ENCODE results near the gene NECAB3.

DNA sequence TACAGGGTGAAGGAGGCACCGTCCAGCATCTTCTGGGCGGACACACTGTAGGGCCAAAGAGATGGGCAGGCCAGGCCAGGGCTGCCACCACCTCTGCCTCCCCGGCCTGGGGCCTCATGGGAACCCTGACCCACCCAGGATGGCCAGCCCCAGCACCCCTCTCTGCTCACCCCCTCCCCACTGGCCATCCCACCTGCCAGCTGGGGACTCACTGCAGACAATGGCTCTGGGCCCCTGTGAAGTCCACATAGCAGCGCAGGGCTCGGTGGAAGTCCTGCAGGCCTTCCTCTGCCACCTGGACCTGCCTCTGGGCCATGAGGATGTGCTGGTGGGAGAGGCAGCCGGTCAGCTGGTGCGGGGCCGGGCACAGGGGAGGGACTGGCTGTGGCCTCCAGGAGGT is 15.7 kb downstream of the NECAB3 start:
- TF ChIP-seq POLR2A (IDR thresholded peaks at IDR 0.05): no peak
- TF ChIP-seq CTCF (IDR thresholded peaks at IDR 0.05): no peak

Data from prostate gland (tissue), 2 donors.